ENCODE results near the gene MOB3B. TPM values are rescaled to one million over a fixed set of nuclear protein-coding genes. Genes with fewer than 3 reads are reported as not detected.

The MOB3B gene
- total and polyA plus RNA-seq, 2 of the 13 experiments (the other 11 are each of a cell fraction or from before 2014, with no cell fraction given), result 0.03 to 0.09 TPM

DNA sequence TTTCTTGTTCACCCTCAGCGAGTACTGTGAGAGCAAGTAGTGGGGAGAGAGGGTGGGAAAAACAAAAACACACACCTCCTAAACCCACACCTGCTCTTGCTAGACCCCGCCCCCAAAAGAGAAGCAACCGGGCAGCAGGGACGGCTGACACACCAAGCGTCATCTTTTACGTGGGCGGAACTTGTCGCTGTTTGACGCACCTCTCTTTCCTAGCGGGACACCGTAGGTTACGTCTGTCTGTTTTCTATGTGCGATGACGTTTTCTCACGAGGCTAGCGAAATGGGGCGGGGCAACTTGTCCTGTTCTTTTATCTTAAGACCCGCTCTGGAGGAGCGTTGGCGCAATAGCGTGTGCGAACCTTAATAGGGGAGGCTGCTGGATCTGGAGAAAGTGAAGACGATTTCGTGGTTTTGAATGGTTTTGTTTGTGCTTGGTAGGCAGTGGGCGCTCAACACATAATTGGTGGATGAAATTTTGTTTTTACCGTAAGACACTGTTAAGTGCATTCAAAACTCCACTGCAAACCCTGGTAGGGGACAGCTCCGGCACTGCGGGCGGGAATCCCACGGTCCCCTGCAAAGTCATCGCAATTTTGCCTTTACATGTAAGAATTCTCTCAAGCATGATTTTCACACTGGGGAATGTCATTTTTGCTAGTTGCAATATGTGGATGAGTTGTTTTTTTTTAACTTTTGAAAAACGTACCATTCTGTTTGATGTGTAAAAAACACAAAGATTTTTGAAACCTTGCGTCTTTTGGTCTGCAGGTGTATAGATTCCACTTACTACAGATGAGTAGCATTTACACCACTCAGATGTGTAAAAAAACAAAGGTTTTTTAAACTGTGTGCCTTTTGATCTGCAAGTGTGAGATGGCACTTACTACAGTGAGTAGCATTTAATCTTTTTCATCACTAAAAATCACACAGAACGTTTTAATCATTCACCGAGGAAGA is 44.3 kb upstream of the MOB3B start:
- Histone ChIP-seq H3K27me3 (ENCODE audit: control insufficient read depth in 1 of 2, insufficient read depth in 2 of 2, low read length in 2 of 2) (no peaks in the 10 kb centered on the region; a peak in 1 of 5 replicates), H3K4me1 (ENCODE audit: insufficient read depth, low read length) (peaks cover 42% of the 10 kb centered on the region), H3K27ac (ENCODE audit: extremely low read length, insufficient read depth, low read length) (peak overlapping the region; percentile 73), H4K20me1 (ENCODE audit: insufficient read depth, low read length) (no peaks in the 10 kb centered on the region), H3K4me3 (replicated peaks in 1 of 3; ENCODE audit: insufficient read depth in 1 of 3, low read depth in 2 of 3, low read length in 3 of 3) (peak overlapping the region; percentile 47 to 79 (median 60)), H3K79me2 (ENCODE audit: insufficient read depth, low read length) (no peaks in the 10 kb centered on the region), H3K36me3 (replicated peaks in 1 of 2; ENCODE audit: control insufficient read depth in 1 of 2, insufficient read depth in 2 of 2, low read length in 2 of 2) (no peaks in the 10 kb centered on the region; a peak in 1 of 5 replicates), H3K4me2 (ENCODE audit: low read depth, low read length) (peak overlapping the region; percentile 85), H3K9ac (ENCODE audit: insufficient read depth, low read depth, low read length) (peak overlapping the region; percentile 61), H2AFZ (ENCODE audit: low read length) (peak overlapping the region; percentile 76), H3K9me3 (ENCODE audit: low read length) (no peaks in the 10 kb centered on the region)
- intact Hi-C loops (cut with micrococcal nuclease; ENCODE audit: unreplicated experiment), result no loop called here
- WGBS (ENCODE audit: low lambda C conversion rate), result 4% methylated on average over 27 of the region's 35 CpGs
- DNase-seq (ENCODE audit: low spot score) (peak; percentile 95), ATAC-seq (peak; percentile 82), FAIRE-seq (peak; percentile 66)
- in situ Hi-C loops (cut with HindIII; ENCODE audit: extremely low pct_ligation_motif_present, low pct_unique_long_range_greater_than_20kb), result no loop called here
- ChIA-PET POLR2A (no interaction called here), CTCF (ENCODE audit: low intra/inter-chr PET ratio, low total read pairs) (no interaction called here)
- TSS peak; percentile 98 for BruUV-seq (replicated peaks)
- TF ChIP-seq MAFK (conservative IDR thresholded peaks at IDR 0.05 in 1 of 2, IDR thresholded peaks at IDR 0.05 in 1 of 2; ENCODE audit: low read length in 2 of 2) (no peak), NBN (conservative IDR thresholded peaks at IDR 0.05) (no peak), ARNT2 (CRISPR knock-in tag; IDR thresholded peaks at IDR 0.05; ENCODE audit: low read depth) (no peak), ETS1 (CRISPR knock-in tag; IDR thresholded peaks at IDR 0.05) (no peak), ZBTB8A (CRISPR knock-in tag; IDR thresholded peaks at IDR 0.05; ENCODE audit: borderline replicate concordance, low read depth) (no peak), ZNF580 (CRISPR knock-in tag; IDR thresholded peaks at IDR 0.05; ENCODE audit: borderline replicate concordance, low read depth) (no peak), ZBTB2 (CRISPR knock-in tag; IDR thresholded peaks at IDR 0.05; ENCODE audit: low read depth) (0 out of 2 replicates have a peak, but pooled peaks have one; percentile 44), ZNF276 (CRISPR knock-in tag; IDR thresholded peaks at IDR 0.05; ENCODE audit: low read depth) (no peak), JDP2 (CRISPR knock-in tag; IDR thresholded peaks at IDR 0.05; ENCODE audit: borderline replicate concordance) (no peak), TBP (CRISPR knock-in tag; IDR thresholded peaks at IDR 0.05) (no peak), KDM2A (CRISPR knock-in tag; IDR thresholded peaks at IDR 0.05; ENCODE audit: borderline replicate concordance, low read depth) (peak; percentile 77), ZNF773 (CRISPR knock-in tag; IDR thresholded peaks at IDR 0.05; ENCODE audit: borderline replicate concordance) (no peak)
- TF ChIP-seq, protein P1, sequence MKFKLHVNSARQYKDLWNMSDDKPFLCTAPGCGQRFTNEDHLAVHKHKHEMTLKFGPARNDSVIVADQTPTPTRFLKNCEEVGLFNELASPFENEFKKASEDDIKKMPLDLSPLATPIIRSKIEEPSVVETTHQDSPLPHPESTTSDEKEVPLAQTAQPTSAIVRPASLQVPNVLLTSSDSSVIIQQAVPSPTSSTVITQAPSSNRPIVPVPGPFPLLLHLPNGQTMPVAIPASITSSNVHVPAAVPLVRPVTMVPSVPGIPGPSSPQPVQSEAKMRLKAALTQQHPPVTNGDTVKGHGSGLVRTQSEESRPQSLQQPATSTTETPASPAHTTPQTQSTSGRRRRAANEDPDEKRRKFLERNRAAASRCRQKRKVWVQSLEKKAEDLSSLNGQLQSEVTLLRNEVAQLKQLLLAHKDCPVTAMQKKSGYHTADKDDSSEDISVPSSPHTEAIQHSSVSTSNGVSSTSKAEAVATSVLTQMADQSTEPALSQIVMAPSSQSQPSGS (CRISPR knock-in tag; IDR thresholded peaks at IDR 0.05), result peak; percentile 87

Measured in HepG2 (cell line).